IgD-negative memory B cell (primary cell): ENCODE measurements around the gene CLDN25. TPM values are rescaled to one million over a fixed set of nuclear protein-coding genes. Genes with fewer than 3 reads are reported as not detected.

Source experiments
- polyA plus RNA-seq: library from polyadenylated mRNA; unstranded; fragments of 300-500 nt; fragmentation: Illumina TruSeq; gene quantifications from one replicate; pipeline ENCODE4 v1.2.3, GENCODE V29; 2021

The CLDN25 gene
- polyA plus RNA-seq, 1 donor from 2014 or later = not detected

Other genes starting within 250 kb of the CLDN25 start
- gene TMPRSS5, start 73.5 kb upstream of the CLDN25 start, polyA plus RNA-seq = not detected
- 14.1 TPM for gene ZW10, start 6.1 kb upstream of the CLDN25 start, polyA plus RNA-seq
- 79.2 TPM for gene USP28, start 95.8 kb downstream of the CLDN25 start, polyA plus RNA-seq
- not detected for gene HTR3B, start 125.0 kb downstream of the CLDN25 start, polyA plus RNA-seq
- 11.3 TPM for gene HTR3A, start 195.3 kb downstream of the CLDN25 start, polyA plus RNA-seq